Measurements from ENCODE around the gene PPP1R18.
A peak's percentile ranks its signal among the peaks of the same experiment; 100 is the strongest.
"Not testable (repeated sequence)": the region's sequence is repeated elsewhere in the genome, so short reads cannot be mapped to it uniquely, and the experiment has no call there.

PPP1R18 gene

DNA sequence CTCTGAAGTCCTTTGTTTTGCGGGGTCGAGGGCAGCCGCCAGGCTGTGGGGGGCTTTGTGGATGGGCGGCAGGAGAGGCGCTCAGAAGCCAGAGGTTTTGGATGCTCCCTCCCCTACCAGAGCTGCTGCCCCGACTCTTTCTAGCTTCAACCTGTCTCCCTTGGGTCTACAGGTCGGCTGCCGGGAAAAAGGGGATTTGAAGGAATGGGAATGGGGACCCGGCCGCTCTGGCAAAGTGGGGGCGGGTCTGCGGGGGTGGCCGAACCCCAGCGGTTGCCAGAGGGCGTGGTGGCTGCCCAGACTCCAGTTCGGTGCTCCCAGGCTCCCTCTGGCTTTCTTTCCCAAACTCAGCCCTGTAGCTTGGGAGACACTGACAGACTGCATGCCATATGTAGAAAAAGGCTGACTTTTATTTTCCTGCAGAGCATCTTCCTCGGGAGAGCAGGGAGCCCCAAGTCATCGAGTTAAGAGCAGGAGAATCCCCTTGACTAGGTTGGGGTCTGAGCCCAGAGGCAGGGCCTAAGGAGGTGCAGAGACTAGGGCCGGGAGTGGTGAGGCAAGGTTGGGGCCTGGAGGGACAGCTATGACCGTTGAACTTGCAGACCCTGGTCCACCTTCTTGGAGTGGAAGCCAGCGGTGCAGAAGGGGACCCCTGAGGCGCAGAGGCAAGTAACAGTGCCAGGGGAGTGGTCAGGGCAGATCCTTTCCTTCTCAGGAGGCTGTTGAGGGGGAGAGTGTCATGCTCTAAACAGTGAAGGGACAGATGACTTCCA is 1.4 kb upstream of the PPP1R18 start:
- DNase-seq, result no peak

DNA sequence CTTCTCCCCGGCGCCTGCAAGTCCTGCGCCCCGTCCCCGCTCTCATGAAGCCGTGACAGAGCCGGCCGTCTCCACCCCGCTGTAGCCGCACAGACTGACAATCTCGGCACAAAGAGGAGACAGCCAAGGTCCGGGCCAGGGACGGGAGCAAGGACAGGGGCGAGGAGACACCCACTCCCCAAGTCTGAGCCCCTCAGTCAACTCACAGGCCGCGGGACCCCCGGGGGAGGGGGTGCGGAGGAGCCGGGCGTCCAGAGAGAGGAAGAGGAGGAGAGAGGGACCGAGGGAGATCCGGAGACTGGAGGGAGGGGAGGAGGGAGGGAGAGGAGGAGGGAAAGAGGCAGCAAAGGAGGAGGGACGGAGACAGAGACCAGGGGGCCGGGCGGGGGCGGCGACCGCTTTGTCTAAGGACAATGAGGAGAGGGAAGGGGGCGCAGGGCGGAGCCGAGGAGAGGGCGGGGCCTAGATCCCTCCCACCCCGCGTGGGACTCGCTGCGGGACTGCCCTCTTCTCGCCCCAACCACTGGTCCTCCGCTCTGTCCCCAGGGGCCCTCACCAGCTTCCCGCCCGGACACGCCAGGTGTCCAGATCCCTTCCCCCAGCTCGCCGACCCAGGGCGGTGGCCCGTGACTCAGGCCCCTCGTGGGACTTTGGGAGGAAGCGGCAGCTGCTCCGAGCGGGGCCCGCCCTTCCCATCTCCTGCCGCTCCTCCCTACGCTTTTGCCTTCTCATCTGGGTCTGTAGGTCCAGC is 638 bp upstream of the PPP1R18 start:
- DNase-seq, result peak; percentile 94

DNA sequence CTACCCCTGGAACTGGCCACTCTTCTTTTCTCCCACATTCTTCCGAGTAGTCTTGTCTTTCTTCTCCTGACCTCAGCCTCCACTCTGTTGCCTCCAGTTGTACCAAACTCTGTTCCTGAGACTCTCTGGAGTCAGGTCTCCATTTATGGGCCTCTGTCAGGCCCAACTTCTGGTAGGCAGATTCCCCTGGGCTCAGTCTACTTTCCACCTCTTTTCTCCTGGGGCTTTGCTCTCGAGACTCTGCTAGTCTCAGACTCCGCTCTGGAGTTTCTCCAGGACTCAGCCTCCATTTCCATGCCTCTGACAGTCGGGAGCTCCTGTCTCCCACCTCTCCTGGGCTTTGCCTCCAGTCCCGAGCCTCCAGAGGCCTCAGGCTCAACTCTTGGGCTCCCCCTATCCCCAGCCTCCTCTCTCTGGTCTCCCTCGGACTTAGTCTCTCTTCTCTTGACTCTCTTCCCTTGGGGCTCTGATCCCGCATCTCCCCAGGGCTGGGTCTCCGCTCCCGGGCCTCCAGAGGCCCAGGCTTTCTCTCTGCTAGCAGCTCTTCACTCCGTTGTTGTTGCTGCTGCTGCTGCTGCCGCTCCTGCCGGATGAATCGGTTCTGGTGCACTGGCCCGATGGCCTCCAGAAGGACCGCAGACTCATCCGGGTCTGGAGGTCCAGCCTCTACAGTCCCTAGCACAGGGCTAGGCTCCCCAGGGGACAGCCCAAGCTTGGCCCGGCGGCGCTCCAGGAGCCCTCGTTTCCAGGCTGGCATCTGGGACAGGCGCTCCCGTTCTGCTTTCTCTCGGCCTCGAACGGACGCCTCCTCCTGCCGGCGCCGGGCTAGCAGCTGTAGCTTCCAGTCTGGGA is 1.1 kb downstream of the PPP1R18 start:
- DNase-seq, result no peak

- DNase-seq, result no peak
Observed at GRCh38 chr6:30684386-30685156, 1.9 kb downstream of the PPP1R18 start.

DNA sequence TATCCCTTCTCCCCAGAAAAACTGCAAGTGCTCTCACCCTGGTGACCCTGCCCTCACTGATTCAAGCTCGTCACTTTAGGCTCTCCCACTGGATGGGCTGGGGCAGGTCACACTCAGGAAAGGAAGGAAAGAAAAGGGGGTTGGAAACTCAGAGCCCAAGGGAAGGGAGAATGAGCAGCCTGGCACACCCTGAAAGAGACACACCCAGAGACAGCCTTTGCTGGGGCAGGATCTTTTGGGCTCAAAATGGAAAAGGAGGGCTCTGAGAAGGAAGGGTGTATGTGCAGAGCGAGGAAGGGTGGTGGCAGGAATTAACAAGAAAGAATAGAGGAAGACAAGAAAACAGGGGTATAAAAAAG is 2.5 kb downstream of the PPP1R18 start:
- DNase-seq, result no peak

DNA sequence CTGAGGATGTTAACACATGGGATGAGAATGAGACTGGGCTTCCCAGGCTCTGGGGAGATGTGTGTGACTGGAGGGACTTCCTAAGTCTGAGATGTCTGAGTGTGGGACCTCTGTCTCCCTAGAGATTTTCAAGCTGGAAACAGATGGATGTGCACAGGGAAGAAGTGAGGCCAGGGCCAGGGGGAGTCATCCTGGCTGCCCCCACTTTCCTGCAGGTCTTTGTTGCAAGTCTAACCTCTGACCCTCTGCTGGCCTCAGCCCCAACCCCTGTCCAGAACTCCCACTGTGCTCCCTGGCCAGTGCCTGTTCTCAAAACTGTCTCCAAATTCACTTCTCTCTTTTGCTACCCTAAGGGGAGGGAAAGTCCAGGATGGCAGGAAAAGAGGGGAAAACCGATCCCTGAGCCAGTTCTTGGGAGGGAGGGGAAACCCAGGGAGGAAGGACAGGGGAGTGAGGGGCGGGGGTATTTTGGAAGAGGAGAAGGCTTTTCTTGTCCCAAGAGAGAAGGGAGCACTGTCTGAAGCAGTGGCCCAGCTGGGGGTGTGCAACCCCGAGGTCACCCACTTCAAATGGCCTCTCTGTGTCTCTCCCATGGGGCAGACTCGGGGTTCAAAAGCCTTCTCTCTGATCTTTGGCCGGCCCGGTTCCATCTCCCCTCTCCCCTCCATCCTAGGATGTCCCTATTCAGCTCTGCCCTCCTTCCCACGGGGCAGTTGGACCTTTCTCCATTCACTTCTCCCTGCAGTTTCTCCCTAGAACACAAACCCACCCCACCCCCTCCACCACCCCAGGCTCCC is 3.1 kb downstream of the PPP1R18 start:
- no peak for DNase-seq

- peak; percentile 11 for DNase-seq
Observed at GRCh38 chr6:30682143-30683117, 4.0 kb downstream of the PPP1R18 start.

DNA sequence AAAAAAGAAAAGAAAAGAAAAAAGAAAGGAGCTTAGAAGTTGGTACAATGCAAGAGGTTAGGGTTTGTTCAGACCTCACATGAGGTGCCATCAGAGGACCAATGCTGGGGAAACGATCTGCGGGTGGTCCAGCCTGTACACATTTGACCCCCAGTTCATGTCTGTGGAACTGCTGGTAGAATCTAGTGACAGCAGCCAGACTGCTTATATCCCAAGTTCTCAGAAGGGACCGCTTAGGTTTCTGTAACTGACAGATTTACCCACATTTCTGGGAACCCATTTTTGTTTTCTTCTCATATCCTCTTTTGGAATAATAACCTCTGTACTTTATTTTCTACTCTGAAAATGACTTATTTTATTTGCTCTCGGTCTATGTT is 4.7 kb downstream of the PPP1R18 start:
- DNase-seq, result no peak

DNA sequence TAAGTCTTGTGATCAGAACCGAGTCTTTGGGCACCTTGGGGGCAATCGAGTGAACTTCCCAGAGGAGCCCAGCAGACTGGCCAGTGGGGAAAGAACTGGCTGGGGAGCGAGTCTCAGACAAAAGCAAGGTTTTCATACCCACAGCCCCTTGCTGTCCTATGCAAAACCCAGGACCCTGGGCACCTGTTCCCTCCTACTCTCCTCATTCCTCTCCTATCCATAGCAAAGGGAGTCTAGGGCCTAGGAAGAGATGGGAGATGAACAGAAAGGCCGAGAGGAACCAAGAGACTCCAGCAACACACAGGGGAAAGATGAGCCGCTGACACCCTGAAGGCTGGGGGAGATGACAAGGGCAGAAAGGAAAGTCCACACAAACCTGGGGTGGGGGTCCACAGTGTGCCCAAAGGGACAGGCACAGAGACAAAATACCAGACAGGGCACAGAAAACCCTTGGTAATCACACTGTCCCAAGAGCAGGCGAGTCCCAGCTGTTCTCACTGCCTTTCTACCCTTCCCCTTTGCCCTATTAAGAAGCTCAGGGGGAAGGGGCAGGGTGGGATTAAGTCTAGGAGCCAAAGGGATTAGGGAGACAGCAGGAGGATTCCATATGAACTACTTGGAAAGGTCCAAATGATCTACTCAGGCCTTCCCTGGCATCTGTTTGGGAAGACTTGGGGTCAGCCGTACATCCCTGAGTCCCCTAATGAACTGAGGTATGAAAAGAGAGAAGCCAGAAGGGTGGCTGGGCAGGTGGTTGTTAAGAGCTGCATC is 6.5 kb downstream of the PPP1R18 start:
- DNase-seq, result peak; percentile 12

GRCh38 chr6:30678964-30679726 is 7.3 kb downstream of the PPP1R18 start:
- peak; percentile 92 for DNase-seq

DNA sequence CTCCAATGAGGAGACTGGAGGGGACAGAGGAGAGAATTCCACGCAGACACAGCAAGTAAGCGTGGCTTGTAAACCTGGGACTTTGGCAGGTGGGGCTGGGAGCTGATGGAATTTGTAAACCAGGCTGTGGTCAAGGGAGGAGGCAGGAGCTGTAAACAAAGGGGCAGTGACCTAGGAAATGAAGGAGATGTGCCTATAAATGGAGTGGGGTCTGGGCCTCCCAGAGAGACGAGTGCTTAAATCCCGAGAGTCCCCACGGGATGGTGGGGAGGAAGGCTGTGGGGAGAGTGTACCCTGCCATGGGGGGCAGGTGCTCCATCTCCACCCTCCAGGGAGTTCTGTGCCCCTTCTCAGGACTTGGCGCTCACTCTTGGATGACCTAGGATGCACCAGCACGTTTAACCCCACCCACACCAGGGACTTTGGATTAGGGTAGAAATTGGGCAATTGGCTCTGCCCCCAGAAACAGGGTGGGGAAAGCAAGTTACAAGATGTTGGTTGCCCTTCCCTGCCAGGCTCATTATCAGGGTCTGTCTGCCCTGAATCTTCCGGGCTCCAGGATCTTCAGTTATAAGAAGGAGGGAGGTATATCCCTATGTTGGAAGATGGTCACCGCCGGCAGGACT is 9.7 kb downstream of the PPP1R18 start:
- DNase-seq, result no peak

- DNase-seq, result peak; percentile 96
Observed at GRCh38 chr6:30672445-30673253, 13.8 kb downstream of the PPP1R18 start, which contains the start of gene DHX16. TSS of gene DHX16 (minus strand) at chr6:30673006. CDS start at chr6:30672841, 165 bp downstream.

- DNase-seq, result no peak
Observed at GRCh38 chr6:30670760-30671527, 15.5 kb downstream of the PPP1R18 start.

DNA sequence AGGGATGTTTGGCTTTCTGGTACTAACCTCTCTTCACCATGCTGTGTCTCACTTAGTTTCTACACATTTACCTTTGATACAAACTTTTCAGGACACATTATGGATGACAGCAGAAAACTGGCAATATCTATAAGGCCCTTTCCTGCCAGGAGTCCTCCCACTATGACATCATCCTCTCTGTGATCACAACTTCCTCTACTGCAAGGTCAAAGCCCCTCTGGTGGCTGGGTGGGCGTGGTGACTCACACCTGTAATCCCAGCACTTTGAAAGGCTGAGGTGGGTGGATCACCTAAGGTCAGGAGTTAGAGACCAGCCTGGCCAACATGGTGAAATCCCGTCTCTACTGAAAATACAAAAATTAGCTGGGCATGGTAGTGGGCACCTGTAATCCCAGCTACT is 20.1 kb downstream of the PPP1R18 start:
- not testable (repeated sequence) for DNase-seq

- DNase-seq, result no peak
Observed at GRCh38 chr6:30664994-30665767, 21.3 kb downstream of the PPP1R18 start.

GRCh38 chr6:30657922-30658321 is 28.5 kb downstream of the PPP1R18 start:
- not testable (repeated sequence) for DNase-seq
